Measurements from ENCODE around the gene GGT6. TPM values are rescaled to one million over a fixed set of nuclear protein-coding genes. Genes with fewer than 3 reads are reported as not detected.
"Not testable (repeated sequence)": the region's sequence is repeated elsewhere in the genome, so short reads cannot be mapped to it uniquely, and the experiment has no call there.

GGT6 gene
- polyA plus RNA-seq, 1 of the 3 experiments (the other 2 are of a cell fraction): not detected

GRCh38 chr17:4579678-4580077 is 19.3 kb upstream of the GGT6 start:
- TF ChIP-seq RFX5 (IDR thresholded peaks at IDR 0.05; ENCODE audit: low read length): no peak
- TF ChIP-seq MEF2A (IDR thresholded peaks at IDR 0.05; ENCODE audit: borderline replicate concordance, low read depth): no peak
- no peak for TF ChIP-seq PBX3 (IDR thresholded peaks at IDR 0.05)
- TF ChIP-seq GABPA (IDR thresholded peaks at IDR 0.05; ENCODE audit: low read depth): no peak
- H3K4me1 ChIP-seq (ENCODE audit: control insufficient read depth in 1 of 2, insufficient read depth in 2 of 2, low read depth in 1 of 2, low read length in 1 of 2): peaks cover 0 to 4% of the 10 kb centered on the region in 2 experiments; a peak in 1 of 4 replicates
- H3K79me2 ChIP-seq (ENCODE audit: insufficient read depth): no peaks in the 10 kb centered on the region
- no peak overlapping the region for H3K9ac ChIP-seq
- no peaks in the 10 kb centered on the region for H4K20me1 ChIP-seq (ENCODE audit: insufficient read depth)
- ChIA-PET POLR2A (no interaction called here), CTCF (interaction anchor here (1.0 to 6.8 kb wide), 3 partner anchors 12 to 37 kb away, joined by 3 to 74 read pairs (median 4); no protein-coding TSS in a partner anchor)
- H3K27ac ChIP-seq (ENCODE audit: low read depth in 2 of 2, low read length in 1 of 2): no peak overlapping the region
- H2AFZ ChIP-seq (ENCODE audit: low read depth): no peak overlapping the region
- DNase-seq: no peak
- no peak overlapping the region for H3K4me3 ChIP-seq (ENCODE audit: low read depth in 2 of 2, low read length in 1 of 2)
- no peaks in the 10 kb centered on the region for H3K36me3 ChIP-seq (replicated peaks in 1 of 2; ENCODE audit: control insufficient read depth in 1 of 2, insufficient read depth in 2 of 2, low read length in 1 of 2)
- no peaks in the 10 kb centered on the region for H3K9me2 ChIP-seq
- no peaks in the 10 kb centered on the region for H3K9me3 ChIP-seq
- WGBS (ENCODE audit: low lambda C conversion rate): 62% methylated on average over 11 of the region's 11 CpGs
- no peak overlapping the region for H3K4me2 ChIP-seq
- H3F3A ChIP-seq (replicated peaks; ENCODE audit: insufficient read depth): no peaks in the 10 kb centered on the region
- H3K27me3 ChIP-seq (ENCODE audit: insufficient read depth): peaks cover 29% of the 10 kb centered on the region

GRCh38 chr17:4578349-4578748 is 18.0 kb upstream of the GGT6 start:
- POLR2A ChIA-PET; H3K36me3 ChIP-seq (replicated peaks in 1 of 2; ENCODE audit: control insufficient read depth in 1 of 2, insufficient read depth in 2 of 2, low read length in 1 of 2); H3F3A ChIP-seq (replicated peaks; ENCODE audit: insufficient read depth); H3K9me3 ChIP-seq; H3K9ac ChIP-seq; DNase-seq; H3K9me2 ChIP-seq; H3K79me2 ChIP-seq (ENCODE audit: insufficient read depth); H3K4me2 ChIP-seq; H3K27ac ChIP-seq (ENCODE audit: low read depth in 2 of 2, low read length in 1 of 2); H3K4me3 ChIP-seq (ENCODE audit: low read depth in 2 of 2, low read length in 1 of 2); H4K20me1 ChIP-seq (ENCODE audit: insufficient read depth); H2AFZ ChIP-seq (ENCODE audit: low read depth); H3K4me1 ChIP-seq (ENCODE audit: control insufficient read depth in 1 of 2, insufficient read depth in 2 of 2, low read depth in 1 of 2, low read length in 1 of 2): not testable (repeated sequence)
- CTCF ChIA-PET: interaction anchor here (4.3 to 5.6 kb wide), 2 partner anchors 11 to 48 kb away, joined by 25 to 28 read pairs; no protein-coding TSS in a partner anchor
- WGBS (ENCODE audit: low lambda C conversion rate): 88% methylated on average over 3 of the region's 24 CpGs
- peaks cover 30% of the 10 kb centered on the region for H3K27me3 ChIP-seq (ENCODE audit: insufficient read depth)

GRCh38 chr17:4577386-4577993 is 17.1 kb upstream of the GGT6 start:
- peaks cover 21% of the 10 kb centered on the region; the same call in 1 of the 2 replicates for H3K27me3 ChIP-seq (ENCODE audit: insufficient read depth)
- TF ChIP-seq TEAD4 (IDR thresholded peaks at IDR 0.05; ENCODE audit: borderline replicate concordance, insufficient read depth) (no peak), IRF3 (IDR thresholded peaks at IDR 0.05; ENCODE audit: low read depth, low read length) (no peak), USF1 (IDR thresholded peaks at IDR 0.05; ENCODE audit: borderline replicate concordance, low read depth) (no peak), SMC3 (IDR thresholded peaks at IDR 0.05; ENCODE audit: low read depth, low read length) (no peak), TAF1 (IDR thresholded peaks at IDR 0.05; ENCODE audit: borderline replicate concordance, low read depth, low read length) (no peak)
- CTCF ChIA-PET: interaction anchor here (4.3 to 5.6 kb wide), 2 partner anchors 11 to 49 kb away, joined by 25 to 28 read pairs; no protein-coding TSS in a partner anchor
- H3F3A ChIP-seq (replicated peaks; ENCODE audit: insufficient read depth): no peaks in the 10 kb centered on the region
- WGBS (ENCODE audit: low lambda C conversion rate): 89% methylated on average over 7 of the region's 8 CpGs
- H4K20me1 ChIP-seq (ENCODE audit: insufficient read depth): no peaks in the 10 kb centered on the region
- POLR2A ChIA-PET: interaction anchor here (0.6 kb wide), 1 partner anchor 11 kb away, joined by 3 read pairs; no protein-coding TSS in a partner anchor
- no peak overlapping the region for H2AFZ ChIP-seq (ENCODE audit: low read depth)
- no peak overlapping the region for H3K9ac ChIP-seq
- no peaks in the 10 kb centered on the region for H3K79me2 ChIP-seq (ENCODE audit: insufficient read depth)
- H3K4me1 ChIP-seq (ENCODE audit: control insufficient read depth in 1 of 2, insufficient read depth in 2 of 2, low read depth in 1 of 2, low read length in 1 of 2): peaks cover 0 to 1% of the 10 kb centered on the region in 2 experiments; a peak in 1 of 4 replicates
- no peak overlapping the region for H3K4me2 ChIP-seq
- H3K9me3 ChIP-seq: no peaks in the 10 kb centered on the region
- no peak for DNase-seq
- H3K27ac ChIP-seq (ENCODE audit: low read depth in 2 of 2, low read length in 1 of 2): no peak overlapping the region
- no peaks in the 10 kb centered on the region for H3K9me2 ChIP-seq
- H3K36me3 ChIP-seq (replicated peaks in 1 of 2; ENCODE audit: control insufficient read depth in 1 of 2, insufficient read depth in 2 of 2, low read length in 1 of 2): no peaks in the 10 kb centered on the region
- H3K4me3 ChIP-seq (ENCODE audit: low read depth in 2 of 2, low read length in 1 of 2): no peak overlapping the region

Measured in SK-N-SH (cell line).